ENCODE results near the gene MTCL1.

GRCh38 chr18:8824846-8825245 is 119.5 kb downstream of the MTCL1 start:
- TF ChIP-seq, protein P1, sequence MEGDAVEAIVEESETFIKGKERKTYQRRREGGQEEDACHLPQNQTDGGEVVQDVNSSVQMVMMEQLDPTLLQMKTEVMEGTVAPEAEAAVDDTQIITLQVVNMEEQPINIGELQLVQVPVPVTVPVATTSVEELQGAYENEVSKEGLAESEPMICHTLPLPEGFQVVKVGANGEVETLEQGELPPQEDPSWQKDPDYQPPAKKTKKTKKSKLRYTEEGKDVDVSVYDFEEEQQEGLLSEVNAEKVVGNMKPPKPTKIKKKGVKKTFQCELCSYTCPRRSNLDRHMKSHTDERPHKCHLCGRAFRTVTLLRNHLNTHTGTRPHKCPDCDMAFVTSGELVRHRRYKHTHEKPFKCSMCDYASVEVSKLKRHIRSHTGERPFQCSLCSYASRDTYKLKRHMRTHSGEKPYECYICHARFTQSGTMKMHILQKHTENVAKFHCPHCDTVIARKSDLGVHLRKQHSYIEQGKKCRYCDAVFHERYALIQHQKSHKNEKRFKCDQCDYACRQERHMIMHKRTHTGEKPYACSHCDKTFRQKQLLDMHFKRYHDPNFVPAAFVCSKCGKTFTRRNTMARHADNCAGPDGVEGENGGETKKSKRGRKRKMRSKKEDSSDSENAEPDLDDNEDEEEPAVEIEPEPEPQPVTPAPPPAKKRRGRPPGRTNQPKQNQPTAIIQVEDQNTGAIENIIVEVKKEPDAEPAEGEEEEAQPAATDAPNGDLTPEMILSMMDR (conservative IDR thresholded peaks at IDR 0.05), result no peak
- no peak for TF ChIP-seq ZFX (IDR thresholded peaks at IDR 0.05)
